Uterus (tissue), 2 donors: Measurements from ENCODE around the gene MAT2A.

Experiments used
- POLR2A ChIP-seq, 2 donors: fragments of 450-650 bp; IDR thresholded peaks; one replicate each; pipeline ENCODE4 v1.6.1; 2016; ENCODE audit warnings: antibody characterized with exemption in 2 of 2, mild to moderate bottlenecking in 1 of 2, moderate library complexity in 1 of 2
- TF ChIP-seq, protein P1 (sequence below), 4 experiments: fragments of 200-600 bp in 2 of 4; fragments of 450-650 bp in 2 of 4; sonication (generic) in 2 of 4; IDR thresholded peaks; one replicate each; pipeline ENCODE4 v1.5.1; 2016 to 2019; ENCODE audit warnings: antibody characterized with exemption in 4 of 4, mild to moderate bottlenecking in 2 of 4, moderate library complexity in 1 of 4

DNA sequence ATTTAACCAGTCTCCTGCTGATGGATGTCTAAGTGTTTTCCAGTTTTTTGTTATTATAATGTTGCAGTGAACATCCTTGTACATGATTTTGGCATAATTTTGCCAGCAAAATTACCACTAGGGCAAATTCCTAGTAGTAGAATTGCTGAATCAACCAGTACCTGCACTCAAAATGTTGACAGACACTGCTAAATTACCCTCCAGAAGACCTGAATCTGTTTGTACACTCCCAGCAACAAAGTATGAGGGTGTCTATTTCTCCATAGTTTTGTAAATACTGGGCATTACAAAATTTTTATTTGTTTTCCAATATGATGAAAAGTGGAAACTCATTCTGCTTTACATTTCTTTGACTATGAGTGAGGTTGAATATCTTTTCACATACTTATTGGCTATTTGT is 11.2 kb upstream of the MAT2A start:
- no peak for TF ChIP-seq POLR2A (IDR thresholded peaks at IDR 0.05)
- TF ChIP-seq, protein P1, sequence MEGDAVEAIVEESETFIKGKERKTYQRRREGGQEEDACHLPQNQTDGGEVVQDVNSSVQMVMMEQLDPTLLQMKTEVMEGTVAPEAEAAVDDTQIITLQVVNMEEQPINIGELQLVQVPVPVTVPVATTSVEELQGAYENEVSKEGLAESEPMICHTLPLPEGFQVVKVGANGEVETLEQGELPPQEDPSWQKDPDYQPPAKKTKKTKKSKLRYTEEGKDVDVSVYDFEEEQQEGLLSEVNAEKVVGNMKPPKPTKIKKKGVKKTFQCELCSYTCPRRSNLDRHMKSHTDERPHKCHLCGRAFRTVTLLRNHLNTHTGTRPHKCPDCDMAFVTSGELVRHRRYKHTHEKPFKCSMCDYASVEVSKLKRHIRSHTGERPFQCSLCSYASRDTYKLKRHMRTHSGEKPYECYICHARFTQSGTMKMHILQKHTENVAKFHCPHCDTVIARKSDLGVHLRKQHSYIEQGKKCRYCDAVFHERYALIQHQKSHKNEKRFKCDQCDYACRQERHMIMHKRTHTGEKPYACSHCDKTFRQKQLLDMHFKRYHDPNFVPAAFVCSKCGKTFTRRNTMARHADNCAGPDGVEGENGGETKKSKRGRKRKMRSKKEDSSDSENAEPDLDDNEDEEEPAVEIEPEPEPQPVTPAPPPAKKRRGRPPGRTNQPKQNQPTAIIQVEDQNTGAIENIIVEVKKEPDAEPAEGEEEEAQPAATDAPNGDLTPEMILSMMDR (IDR thresholded peaks at IDR 0.05) = no peak
